HCEC 1CT (cell line): Measurements from ENCODE around the gene LSM3.

Source experiments
- DNase-seq: peaks from one replicate; pipeline ENCODE4 v3.0.0-alpha.2; 2017

Gene LSM3

DNA sequence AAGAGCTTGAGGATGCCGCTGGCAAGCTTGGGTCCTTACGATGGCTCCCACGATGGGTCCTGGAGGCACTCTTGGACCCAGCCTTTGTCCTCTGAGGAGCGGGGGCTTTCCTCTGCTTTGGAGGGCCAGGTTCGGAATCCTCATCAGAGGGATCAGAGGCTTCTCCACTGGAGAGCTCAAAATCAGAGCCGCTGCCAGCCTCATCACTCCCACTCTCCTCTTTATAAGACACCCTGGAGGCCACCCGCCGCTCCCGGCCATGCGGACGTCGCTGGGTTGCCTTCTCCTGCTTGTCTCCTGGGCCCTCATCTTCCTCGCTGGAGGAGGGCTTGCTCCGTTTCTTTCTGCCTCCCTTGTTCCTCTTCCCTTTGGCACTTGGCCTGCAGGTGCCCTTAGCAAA lies 20.2 kb upstream of the LSM3 start:
- no peak for DNase-seq

DNA sequence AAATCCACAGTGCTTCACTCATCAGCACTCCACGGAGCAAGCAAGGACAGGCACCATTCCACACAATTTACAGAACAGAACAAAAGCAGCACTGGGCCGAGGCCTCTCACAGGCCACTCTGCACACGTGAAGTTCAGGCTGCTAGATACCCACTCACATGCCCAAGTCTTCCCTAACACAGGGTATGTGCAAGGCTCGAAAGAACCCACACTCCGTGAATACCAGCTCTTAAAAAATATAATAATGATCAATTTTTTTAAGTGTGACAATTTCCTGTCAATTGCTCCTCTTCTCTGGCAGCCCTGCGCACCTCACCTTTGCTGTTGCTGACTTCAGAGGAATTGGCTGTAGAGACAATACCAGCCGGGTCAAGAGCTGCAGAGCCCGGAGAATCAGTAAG lies 19.2 kb upstream of the LSM3 start:
- no peak for DNase-seq

DNA sequence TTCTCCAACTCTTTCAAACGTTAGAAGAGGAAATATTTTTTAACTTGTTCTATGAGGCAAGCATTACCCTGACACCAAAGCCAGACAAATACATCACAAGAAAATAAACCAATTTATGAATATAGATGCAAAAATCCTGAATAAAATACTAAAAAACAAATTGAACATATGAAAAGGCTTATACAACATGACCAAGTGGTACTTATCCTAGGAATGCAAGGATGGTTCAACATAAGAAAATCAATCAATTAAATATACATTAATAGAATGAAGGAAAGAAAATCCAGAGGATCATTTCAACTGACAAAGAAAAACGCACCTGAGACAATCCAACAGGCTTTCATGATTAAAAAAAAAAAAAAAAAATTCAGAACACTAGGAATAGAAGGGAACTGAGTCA lies 17.3 kb upstream of the LSM3 start:
- no peak for DNase-seq

DNA sequence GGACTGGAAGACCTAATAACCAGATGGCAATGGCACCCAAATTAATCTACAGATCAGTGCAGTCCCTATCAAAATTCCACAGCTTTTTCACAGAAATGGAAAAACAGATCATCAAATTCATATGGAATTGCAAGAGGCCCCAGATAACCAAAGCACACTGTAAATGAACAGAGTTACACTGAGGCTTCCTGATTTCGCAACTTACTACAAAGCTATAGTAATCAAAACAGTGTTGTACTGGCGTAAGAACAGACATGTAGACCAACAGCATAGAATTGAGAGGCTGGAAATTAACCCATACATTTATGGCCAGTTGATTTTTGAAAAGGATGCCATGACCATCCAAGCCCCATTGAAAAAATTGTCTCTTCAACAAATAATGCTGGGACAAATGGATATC lies 16.4 kb upstream of the LSM3 start:
- no peak for DNase-seq

DNA sequence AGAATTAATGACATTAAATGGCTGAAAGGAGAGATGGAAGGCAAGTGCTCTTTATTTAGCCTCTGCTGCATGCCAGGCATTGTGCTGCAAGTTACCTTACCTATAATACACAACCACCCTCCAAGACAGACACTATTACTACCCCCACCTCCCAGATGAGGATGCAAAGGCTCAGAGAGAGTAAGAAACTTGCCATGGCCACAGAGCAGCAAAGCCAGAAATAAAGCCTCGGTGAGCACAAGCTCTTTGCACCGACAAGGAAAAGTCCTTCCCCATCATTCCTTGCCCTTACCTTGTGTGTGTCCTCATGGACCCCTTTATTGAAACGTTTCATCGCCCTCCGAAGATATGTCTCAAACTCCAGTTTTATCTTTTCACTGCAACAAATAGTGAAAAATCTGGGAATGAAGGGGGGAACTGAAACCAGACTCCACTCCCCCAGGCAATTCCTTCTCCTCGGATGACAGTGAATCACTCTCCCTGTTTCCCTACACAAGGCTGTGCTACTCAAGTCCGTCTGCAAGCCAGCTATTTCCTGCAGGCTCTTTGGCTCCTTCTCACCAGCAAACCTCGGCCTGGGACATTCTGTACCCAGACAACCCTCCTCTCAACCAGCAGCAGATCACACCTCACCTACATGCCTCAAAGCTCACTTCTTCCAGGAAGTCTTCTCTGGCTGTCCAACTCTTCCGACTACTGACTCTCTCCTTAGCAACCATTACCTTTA lies 11.6 kb upstream of the LSM3 start:
- DNase-seq: no peak

DNA sequence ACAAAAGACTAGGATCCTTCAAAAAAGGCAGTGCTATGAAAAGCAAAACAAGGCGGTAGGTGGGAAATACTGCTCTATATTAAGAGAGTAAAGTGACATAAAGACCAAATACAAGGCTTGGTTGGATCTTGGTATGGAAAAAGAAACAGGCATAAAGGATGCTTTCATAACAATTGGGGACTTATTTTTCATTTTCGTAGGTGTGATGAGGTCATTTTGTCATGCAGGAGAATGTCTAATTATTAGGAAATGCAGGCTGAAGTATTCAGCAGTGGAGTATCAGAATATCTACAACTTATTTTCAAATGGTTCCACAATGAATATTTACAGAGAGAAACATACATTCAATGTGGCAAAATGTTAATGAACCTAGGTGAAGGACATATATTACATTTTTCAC lies 9.2 kb upstream of the LSM3 start:
- DNase-seq: no peak

DNA sequence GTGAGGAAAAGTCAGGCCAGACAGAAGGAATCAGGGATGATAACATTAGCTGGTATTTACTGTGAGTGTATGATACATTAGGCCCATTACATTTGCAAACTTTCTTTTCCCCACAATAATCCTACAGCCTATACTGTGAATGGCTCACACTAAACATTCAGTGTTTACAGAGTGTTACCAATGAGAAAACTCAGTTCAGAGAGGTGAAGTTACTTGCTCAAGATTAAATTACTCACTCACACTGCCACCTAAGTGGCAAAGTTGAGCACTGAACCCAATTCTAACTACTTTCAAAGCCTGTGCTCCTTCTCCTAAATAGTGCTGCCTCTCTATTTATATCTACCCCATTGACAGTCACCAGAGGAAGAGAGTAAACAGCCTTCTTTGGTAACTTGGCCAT lies 8.7 kb upstream of the LSM3 start:
- DNase-seq: peak; percentile 37

DNA sequence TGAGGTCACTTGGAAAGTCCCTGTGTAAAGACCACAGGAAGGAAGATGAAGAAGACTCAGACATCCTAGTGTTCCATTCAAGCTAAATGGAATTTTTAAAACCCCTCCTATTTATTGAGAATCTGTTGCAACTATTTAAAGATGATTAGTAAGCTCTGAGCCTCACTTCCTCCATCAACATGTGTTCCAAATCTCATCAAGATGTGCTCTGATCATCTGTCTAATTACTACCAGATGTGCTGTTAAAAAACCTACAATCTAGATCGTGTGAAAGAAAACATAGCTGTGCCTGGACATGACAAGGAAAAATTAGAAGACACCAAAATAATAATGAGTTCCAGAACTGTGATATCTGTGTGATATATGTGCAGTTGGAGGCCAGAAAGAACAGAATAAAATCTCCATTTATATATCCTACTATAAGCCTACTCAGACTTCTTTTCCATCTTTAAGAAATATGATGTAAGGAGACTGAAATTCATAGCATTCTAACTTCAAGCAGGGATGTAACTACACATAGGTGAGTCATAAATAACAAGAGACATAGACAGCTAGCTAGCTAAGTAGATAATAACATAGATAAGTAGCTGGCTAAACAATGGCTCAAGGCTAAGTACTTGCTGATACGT lies 8.0 kb upstream of the LSM3 start:
- peak; percentile 85 for DNase-seq

DNA sequence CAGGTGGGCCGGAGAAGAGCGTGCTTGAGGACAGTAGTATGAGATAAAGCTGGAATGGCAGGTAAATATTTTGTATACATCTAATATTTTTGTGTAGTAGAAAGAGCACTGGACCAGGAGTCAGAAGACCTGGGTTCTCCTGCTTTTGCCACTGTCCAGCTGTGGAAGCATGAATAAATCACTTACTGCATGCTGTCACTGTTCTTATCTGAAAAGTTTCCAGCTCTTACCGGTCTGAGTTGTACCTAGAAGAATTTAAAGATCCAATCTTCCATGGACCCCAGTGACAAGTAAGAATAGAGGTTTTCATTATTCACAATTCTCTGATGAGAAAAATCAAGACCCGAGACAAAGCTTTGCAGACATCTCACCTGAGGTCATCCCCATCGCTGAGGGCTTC lies 6.1 kb upstream of the LSM3 start:
- no peak for DNase-seq

DNA sequence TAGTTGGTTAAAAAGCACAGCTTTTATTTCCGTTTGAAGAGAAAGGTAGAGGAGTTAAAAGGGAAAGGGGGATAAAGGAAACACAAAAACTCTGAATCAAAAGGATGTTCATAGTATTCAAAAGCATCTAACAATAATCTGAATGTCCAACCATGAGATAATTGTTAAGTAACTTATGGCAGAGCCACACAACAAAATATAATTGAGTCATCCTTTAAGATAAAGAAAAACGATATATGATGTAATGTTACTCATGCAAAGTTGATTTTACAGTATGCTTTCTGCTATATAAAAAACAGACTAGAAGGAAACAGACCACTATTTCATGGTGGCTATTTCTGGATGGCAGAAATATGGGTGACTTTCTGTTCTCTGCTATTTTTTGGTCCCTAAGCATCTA lies 4.1 kb upstream of the LSM3 start:
- no peak for DNase-seq

DNA sequence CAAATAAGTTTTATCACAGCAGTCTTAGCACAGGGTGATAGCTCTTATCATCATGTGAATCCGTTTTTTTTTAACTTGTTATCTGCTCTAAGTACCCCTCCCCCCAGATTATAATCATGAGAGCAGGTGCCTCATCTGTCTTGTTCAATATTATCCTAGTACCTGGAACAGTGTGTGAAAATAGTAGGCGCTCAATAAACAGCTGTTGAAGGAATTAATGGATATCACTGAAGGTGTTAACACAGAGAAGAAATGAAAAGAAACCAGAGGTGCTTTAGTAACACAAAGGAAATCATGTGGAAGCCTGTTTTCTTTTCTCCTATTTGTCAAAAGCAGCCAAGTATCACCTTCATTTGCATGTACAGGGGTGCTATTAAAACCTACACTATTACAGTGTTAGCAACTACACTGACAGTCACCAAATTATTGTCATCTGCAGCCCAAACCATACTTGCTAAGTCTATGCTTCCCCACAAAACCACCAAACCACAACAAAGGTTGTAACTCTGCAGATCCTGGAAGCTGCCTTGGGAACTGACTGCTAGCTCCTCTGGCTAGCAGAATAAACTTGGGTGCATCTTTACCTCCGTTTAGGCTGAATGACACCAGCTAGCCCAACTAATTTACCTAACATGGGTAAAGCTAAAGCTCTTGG lies 3.1 kb upstream of the LSM3 start:
- DNase-seq: no peak

DNA sequence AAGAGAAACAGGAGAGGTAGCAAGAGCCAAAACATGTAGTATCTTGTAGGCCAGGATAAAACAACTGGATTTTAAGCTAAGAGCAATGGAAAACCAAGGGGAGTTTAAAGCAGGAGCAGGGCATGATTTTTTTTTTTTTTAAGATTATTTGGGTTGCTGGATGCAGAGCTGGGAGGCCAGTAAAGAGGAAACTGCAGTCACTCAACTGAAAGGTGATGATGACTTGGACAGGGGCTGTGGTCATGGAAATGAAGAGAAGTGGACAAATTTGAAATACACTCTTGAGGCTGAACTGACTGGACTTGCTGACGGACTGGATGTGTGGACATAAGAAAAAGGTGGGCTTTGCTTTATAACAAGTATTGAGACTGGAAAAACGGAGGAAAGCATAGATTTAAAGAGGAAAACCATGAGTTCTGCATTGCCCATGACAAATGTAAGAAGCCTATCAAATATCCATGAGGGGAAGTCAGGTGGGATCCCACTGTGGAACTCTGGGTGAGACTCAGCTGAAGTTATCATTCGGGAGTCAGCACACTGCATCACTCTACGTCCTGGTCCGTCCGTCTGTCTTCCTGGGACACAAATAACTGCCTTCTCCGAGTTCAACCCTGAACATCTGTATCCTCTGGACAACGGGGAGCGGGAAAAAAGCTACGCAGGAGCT lies 904 bp upstream of the LSM3 start:
- DNase-seq: peak; percentile 36

DNA sequence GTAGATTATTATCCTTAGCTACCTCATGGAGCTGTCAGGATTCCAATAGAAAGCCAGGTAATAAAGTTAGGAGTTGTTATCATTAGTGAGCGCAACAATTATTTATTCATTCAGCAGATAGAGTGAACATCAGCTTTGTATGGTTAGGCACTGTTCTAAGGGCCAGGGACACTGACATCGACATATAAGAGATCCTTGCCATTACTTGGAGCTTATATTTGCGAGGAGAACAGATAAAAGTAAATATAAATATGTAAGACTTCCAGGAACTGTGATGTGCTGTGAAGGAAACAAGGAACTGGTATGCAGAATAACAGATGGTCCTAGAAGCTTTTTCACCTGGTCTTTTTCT lies 473 bp downstream of the LSM3 start:
- no peak for DNase-seq

DNA sequence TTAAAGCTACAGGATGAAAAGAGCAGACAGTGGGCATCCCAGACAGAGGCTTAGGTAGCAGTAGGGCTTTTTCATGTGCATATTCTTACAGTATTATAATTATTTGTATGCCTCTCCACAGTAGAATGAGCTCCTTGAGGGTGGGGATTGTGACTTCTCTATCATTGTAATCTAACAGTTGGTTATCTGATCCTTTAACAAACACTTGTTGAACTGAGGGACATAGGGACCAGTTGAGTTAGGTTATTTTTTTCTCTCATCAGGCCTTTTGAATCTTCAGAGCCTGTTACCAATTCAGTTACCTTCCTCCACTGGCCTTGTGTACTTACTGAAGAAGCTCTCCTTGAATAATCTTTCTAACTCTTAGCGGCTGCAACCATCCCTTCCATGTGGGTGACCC lies 1.2 kb downstream of the LSM3 start:
- no peak for DNase-seq

DNA sequence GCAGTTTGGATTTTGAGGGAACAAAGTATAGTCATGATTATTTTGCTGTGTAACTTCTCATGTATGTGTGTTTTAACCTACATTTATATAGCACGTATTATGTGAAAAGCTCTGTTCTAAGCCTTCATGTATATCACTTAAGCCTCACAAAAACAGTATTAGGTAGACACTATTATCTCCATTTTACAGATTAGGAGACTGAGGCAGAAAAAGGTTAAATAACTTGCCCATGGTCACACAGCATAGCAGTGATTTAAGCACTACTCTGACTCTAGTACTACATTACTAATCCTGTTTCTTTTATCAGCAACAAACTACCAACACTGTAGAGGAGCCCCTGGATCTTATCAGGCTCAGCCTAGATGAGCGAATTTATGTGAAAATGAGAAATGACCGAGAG lies 2.6 kb downstream of the LSM3 start:
- no peak for DNase-seq

DNA sequence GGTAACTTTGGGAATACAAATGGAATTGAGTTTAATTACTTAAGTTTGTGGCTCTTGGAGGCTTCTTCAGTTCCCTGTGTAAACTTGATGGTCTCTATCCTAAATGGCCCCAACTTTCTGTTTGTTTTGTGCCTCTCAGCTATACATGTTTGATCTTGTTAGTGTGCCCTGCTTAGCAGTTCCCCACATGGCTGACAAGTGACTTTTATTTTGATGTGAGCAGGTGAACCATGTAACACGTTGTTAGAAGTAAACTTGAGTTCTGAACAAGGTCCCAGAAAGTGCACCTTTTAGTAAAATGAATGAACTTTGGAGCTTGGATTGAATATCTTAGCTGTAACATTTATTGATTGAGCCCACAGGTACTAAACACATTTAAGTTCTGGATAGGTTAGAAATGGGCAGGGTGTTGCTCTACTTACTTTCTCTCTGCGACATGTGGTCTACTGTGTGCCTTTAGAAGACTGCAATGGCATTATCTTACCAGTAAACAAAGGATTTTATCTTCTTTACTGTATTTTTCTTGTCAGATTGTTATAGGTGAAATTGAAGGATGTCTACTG lies 4.5 kb downstream of the LSM3 start:
- DNase-seq: no peak

DNA sequence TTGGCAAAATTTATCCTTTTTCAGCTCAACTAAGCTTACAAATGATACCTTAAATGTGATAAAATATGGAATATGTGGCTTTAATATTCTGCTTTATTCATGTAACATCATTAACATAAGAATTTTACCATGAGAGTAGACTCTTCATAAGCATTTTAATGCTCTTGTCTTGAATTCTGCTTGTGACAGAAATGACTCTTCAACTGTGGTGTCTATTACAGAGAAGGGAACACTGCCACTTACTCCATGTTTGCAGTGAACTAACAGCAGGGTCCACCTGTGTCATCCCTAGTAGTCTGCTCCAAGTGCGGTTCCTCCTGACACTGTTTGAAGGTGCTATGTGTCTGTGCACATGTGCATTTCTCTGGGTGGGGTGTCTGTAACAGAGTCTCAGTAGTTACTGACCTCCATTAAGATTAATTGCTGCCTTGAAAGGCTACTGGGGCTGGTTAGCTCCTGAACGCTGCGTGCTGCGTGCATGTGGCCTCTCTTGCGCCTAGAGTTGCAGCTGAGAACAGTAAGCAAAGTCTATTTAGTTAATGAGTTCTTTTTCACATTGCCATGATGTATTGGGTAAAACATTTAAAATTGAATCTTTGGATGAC lies 8.3 kb downstream of the LSM3 start:
- DNase-seq: no peak

DNA sequence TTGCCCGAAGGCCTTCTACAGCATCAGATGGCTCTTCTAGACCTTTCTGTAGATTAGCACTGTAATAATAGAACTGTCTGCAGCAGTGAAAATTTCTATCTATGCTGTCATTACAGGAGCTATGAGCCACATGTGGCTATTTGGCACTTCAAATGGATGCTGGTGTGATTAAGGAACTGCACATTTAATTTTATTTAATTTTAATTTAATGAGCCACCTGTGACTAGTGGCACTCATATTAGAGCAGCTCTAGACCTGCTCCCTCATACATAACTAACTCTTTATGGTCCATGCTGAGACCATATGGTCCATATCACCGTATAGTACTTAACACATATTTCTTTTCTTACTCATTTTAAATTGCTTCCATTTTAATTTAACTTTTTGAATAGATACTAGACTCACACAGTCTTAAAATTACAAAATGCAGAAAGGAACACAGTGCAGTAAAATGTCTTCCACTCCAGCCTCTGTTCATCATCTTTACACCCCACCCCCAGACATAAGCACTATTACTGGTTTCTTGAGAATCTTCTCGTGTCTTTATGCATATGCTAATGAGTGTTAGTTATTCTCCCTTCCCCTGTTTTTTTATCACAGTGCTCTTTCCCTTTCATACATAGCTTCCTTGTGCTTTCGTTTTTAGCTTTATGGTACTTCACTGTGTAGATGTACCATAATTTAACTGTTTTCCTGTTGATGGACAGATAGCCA lies 9.6 kb downstream of the LSM3 start:
- no peak for DNase-seq

DNA sequence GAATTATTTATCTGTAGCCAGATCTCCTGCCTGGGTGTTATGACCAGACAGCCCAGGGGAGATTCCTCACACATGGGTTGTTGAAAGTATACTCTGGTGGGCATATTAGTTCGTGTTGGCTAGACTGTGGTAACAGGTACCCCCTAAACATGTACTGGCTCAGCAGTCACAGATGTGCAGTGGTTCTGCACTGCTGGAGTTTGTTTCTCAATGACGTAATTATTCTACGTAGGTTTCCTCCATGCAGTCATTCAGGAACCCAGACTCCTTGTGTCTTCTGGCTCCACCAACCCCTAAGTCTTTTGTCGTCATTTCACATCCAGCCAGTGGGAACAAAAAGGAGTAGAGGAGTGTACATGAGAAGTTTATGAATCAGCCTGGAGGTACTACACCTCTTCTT lies 16.2 kb downstream of the LSM3 start:
- DNase-seq: no peak

DNA sequence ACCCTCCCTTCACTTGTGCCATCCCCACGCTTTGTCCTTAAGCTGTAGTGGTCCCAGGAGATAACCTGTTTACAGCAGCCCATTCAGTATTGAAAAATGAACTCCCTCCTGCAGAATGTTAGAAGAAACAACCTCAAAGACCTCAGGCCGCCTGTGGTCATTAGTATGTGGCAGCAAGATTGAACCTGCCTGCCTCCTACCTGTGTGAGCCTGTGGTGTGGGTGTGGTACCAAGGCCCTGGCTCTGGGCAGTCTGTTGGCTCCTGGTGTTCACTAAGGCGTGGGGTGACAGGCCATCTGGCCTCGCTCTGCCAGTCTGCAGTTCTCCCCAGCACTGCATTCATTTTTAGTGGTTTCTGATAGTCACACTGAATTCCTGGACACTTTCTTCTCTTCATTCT lies 21.0 kb downstream of the LSM3 start:
- DNase-seq: no peak

DNA sequence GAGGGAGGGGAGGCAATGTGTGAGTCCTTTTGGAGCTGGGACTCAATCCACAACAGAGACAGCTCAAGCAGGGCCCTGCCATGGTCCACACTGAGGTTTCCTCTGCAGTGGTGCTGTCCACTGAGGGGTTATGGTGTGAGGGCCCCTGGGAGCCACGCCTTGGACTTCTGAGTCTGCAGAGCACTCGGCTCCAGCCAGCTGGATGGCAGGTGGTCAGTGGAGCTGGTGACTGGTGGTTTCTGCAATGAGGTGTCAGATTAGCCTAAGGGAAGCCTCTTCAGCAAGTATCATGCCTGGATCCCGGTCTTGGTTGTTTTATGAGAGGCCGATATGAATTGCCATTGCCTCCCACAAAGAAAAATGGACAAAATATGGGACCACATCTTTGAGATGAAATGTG lies 21.7 kb downstream of the LSM3 start:
- DNase-seq: no peak

DNA sequence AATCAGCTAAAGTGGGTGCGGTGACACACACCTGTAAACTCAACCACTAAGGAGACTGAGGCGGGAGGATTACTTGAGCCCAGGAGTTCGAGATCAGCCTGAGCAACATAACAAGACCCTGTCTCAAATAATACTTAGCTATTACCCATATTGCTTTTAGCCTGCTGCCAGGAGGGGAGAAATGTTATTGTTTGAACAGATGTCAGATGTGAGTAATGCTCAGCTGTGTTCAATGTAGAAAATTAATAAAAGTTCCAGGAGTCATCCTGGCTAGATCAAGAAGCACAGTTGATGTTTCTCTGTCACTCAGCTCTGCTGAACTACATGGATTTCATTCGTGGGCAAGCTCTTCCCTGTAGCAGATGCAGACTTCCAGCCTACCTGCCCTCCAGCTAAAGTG lies 22.2 kb downstream of the LSM3 start:
- DNase-seq: peak; percentile 32
